Adipocyte (in vitro differentiated cells): ENCODE data around the gene WFDC9.
"Not testable (repeated sequence)": the region's sequence is repeated elsewhere in the genome, so short reads cannot be mapped to it uniquely, and the experiment has no call there.

Experiments
- DNase-seq: peaks from one replicate; pipeline ENCODE4 v3.0.0-alpha.2; 2015; ENCODE audit warnings: low read depth
- H3K27me3 ChIP-seq: replicated peaks from 2 replicates; pipeline ENCODE4 v1.7.0; 2013; ENCODE audit warnings: mild to moderate bottlenecking, low read length, moderate library complexity; ENCODE audit not compliant: control insufficient read depth, insufficient read depth
- H3K36me3 ChIP-seq: 2 replicates; pipeline ENCODE4 v1.7.0; 2013; ENCODE audit warnings: low read length, mild to moderate bottlenecking, moderate library complexity; ENCODE audit not compliant: control insufficient read depth, insufficient read depth, severe bottlenecking
- H3K4me1 ChIP-seq: 2 replicates; pipeline ENCODE4 v1.7.0; 2013; ENCODE audit warnings: mild to moderate bottlenecking, low read length, moderate library complexity; ENCODE audit not compliant: control insufficient read depth, insufficient read depth
- H3K4me3 ChIP-seq: 2 replicates; pipeline ENCODE4 v1.7.0; 2013; ENCODE audit warnings: mild to moderate bottlenecking, low read length, moderate library complexity
- H3K9ac ChIP-seq: 2 replicates; pipeline ENCODE4 v1.7.0; 2013; ENCODE audit warnings: mild to moderate bottlenecking, low read length, moderate library complexity
- H3K9me3 ChIP-seq: 2 replicates; pipeline ENCODE4 v1.7.0; 2013; ENCODE audit warnings: mild to moderate bottlenecking, low read length, moderate library complexity; ENCODE audit not compliant: control insufficient read depth

The WFDC9 gene

GRCh38 chr20:45631184-45631583, at the start of gene WFDC9:
WFDC9 (minus strand) TSS chr20:45631284; CDS start chr20:45610181, 21,103 bp downstream.
- H3K9me3 ChIP-seq: no peaks in the 10 kb centered on the region
- H3K4me3 ChIP-seq: no peak within 1 kb of the TSS
- no peaks in the 10 kb centered on the region for H3K27me3 ChIP-seq
- H3K4me1 ChIP-seq: no peaks in the 10 kb centered on the region
- H3K36me3 ChIP-seq: no peaks in the 10 kb centered on the region
- DNase-seq: no peak
- no peak within 1 kb of the TSS for H3K9ac ChIP-seq

- no peak overlapping the region for H3K9ac ChIP-seq
- H3K9me3 ChIP-seq: peaks cover 49% of the 10 kb centered on the region
- peaks cover 10% of the 10 kb centered on the region for H3K27me3 ChIP-seq
- no peaks in the 10 kb centered on the region for H3K4me1 ChIP-seq
- H3K36me3 ChIP-seq: no peaks in the 10 kb centered on the region
- H3K4me3 ChIP-seq: no peak overlapping the region
- no peak for DNase-seq
Measured at GRCh38 chr20:45679650-45680049, 48.6 kb upstream of the WFDC9 start.

- Histone ChIP-seq H3K4me3 (no peak overlapping the region), H3K36me3 (no peaks in the 10 kb centered on the region)
- no peak for DNase-seq
Measured at GRCh38 chr20:45672765-45673164, 41.7 kb upstream of the WFDC9 start.

DNA sequence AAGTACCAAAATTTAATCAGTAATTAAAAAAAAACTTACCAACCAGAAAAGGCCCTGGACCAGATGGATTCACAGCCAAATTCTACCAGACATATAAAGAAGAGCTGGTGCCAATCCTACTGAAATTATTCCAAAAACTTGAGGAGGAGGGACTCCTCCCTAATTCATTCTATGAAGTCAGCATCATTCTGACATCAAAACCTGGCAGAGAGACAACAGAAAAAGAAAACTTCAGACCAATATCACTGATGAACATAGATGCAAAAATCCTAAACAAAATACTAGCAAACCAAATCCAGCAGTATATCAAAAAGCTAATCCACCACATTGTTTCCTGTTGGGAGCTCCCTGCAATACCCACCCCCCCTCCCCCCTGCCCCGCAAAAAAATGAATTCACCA, 39.1 kb upstream of the WFDC9 start, which contains the start of gene WFDC11:
WFDC11 (minus strand) TSS at position 101 of the 400 bp plus-strand sequence. CDS start 19,639 bp downstream, outside the sequence.
- Histone ChIP-seq H3K27me3 (no peaks in the 10 kb centered on the region), H3K36me3 (no peaks in the 10 kb centered on the region), H3K4me1 (no peaks in the 10 kb centered on the region), H3K4me3 (no peak within 1 kb of the TSS), H3K9me3 (peaks cover 14% of the 10 kb centered on the region), H3K9ac (no peak within 1 kb of the TSS)
- no peak for DNase-seq

More at GRCh38 chr20:45672765-45673164, 41.7 kb upstream of the WFDC9 start:
- Histone ChIP-seq H3K27me3 (no peaks in the 10 kb centered on the region), H3K4me1 (no peaks in the 10 kb centered on the region), H3K9me3 (peaks cover 31% of the 10 kb centered on the region), H3K9ac (no peak overlapping the region)

- not testable (repeated sequence) for H3K9ac ChIP-seq, H3K36me3 ChIP-seq, H3K4me3 ChIP-seq, H3K9me3 ChIP-seq, H3K4me1 ChIP-seq, H3K27me3 ChIP-seq, DNase-seq
Measured at GRCh38 chr20:45657038-45657437, 26.0 kb upstream of the WFDC9 start.

- not testable (repeated sequence) for H3K9ac ChIP-seq, H3K4me1 ChIP-seq, H3K9me3 ChIP-seq, H3K36me3 ChIP-seq, H3K4me3 ChIP-seq, H3K27me3 ChIP-seq, DNase-seq
Measured at GRCh38 chr20:45651726-45652125, 20.6 kb upstream of the WFDC9 start.

GRCh38 chr20:45649312-45649863, 18.3 kb upstream of the WFDC9 start:
- Histone ChIP-seq H3K36me3 (no peaks in the 10 kb centered on the region), H3K4me1 (no peaks in the 10 kb centered on the region), H3K9me3 (no peaks in the 10 kb centered on the region), H3K9ac (no peak overlapping the region), H3K4me3 (no peak overlapping the region), H3K27me3 (no peaks in the 10 kb centered on the region)
- no peak for DNase-seq

- no peaks in the 10 kb centered on the region for H3K36me3 ChIP-seq
- no peak overlapping the region for H3K4me3 ChIP-seq
- no peaks in the 10 kb centered on the region for H3K9me3 ChIP-seq
- no peak overlapping the region for H3K9ac ChIP-seq
- no peak for DNase-seq
- no peaks in the 10 kb centered on the region for H3K27me3 ChIP-seq
- no peaks in the 10 kb centered on the region for H3K4me1 ChIP-seq
Measured at GRCh38 chr20:45647441-45648050, 16.5 kb upstream of the WFDC9 start.

DNA sequence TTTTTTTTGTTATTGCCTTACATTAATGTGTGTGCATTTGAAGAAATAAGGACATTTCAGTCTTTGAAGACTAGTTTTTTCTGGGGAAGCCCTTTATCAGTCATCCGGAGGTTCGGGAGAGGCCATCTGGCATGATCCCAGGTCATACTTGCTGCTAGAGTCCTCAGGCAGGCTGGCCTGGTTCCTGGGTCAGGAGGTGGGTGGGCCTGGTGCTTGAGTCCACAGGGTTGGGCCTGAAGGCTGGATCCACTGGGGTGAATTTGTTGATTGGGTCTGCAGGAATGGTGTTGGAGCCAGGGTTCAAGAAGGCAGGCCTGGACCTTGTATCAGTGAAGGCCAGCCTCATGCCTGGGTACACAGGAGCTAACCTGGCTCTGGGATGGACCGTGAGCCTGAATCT, 15.8 kb upstream of the WFDC9 start:
- no peak for DNase-seq
- Histone ChIP-seq H3K4me3 (no peak overlapping the region), H3K36me3 (no peaks in the 10 kb centered on the region)

GRCh38 chr20:45645869-45646268, 14.8 kb upstream of the WFDC9 start:
- not testable (repeated sequence) for H3K36me3 ChIP-seq, H3K27me3 ChIP-seq, H3K9me3 ChIP-seq, DNase-seq, H3K9ac ChIP-seq, H3K4me1 ChIP-seq, H3K4me3 ChIP-seq

More for the DNA sequence above, 15.8 kb upstream of the WFDC9 start:
- Histone ChIP-seq H3K9ac (no peak overlapping the region), H3K9me3 (no peaks in the 10 kb centered on the region), H3K4me1 (no peaks in the 10 kb centered on the region), H3K27me3 (no peaks in the 10 kb centered on the region)

- DNase-seq, H3K27me3 ChIP-seq, H3K36me3 ChIP-seq, H3K9ac ChIP-seq, H3K4me3 ChIP-seq, H3K4me1 ChIP-seq, H3K9me3 ChIP-seq: not testable (repeated sequence)
Measured at GRCh38 chr20:45641076-45641475, 10.0 kb upstream of the WFDC9 start.

DNA sequence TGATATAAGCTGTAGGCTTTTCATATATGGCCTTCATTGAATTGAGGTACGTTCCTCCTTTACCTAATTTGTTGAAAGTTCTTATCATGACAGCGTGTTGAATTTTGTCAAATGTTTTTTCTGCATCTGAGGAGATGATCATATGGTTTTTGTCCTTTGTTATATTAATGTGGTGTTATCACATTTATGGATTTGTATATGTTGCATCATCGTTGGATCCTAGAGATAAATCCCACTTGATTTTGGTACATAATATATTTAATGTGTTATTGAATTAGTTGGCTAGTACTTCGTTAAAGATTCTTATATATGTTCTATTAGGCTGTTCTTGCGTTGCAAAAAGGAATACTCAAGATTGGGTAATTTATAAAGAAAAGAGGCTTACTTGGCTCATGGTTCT, 8.6 kb upstream of the WFDC9 start:
- Histone ChIP-seq H3K9ac (no peak overlapping the region), H3K4me3 (no peak overlapping the region), H3K4me1 (no peaks in the 10 kb centered on the region), H3K27me3 (no peaks in the 10 kb centered on the region), H3K36me3 (no peaks in the 10 kb centered on the region), H3K9me3 (no peaks in the 10 kb centered on the region)
- no peak for DNase-seq
